Kidney (tissue), 14 donors: ENCODE measurements around the gene MEIS2. TPM values are rescaled to one million over a fixed set of nuclear protein-coding genes. Genes with fewer than 3 reads are reported as not detected.

Source experiments
- DNase-seq, 5 donors: peaks; one replicate each; pipeline ENCODE4 v3.0.0-alpha.2; 2013 to 2020
- FAIRE-seq: peaks from 2 replicates; lab custom pipeline; 2012; peaks lifted over from hg19 to GRCh38; lab: Jason Lieb, UNC
- H3K27ac ChIP-seq, 2 donors: one replicate each; pipeline ENCODE4 v1.7.0; 2013; ENCODE audit warnings: low read depth in 2 of 2, low read length in 2 of 2, inconsistent platforms in 1 of 2
- H3K27me3 ChIP-seq: one replicate; pipeline ENCODE4 v1.7.1; 2013; ENCODE audit warnings: low read length, inconsistent platforms; ENCODE audit not compliant: control insufficient read depth, insufficient read depth
- H3K36me3 ChIP-seq, 3 donors: one replicate each; pipeline versions ENCODE4 v1.7.0 to v1.7.1; 2013; ENCODE audit warnings: low read length in 3 of 3, control low read depth in 1 of 3, inconsistent platforms in 1 of 3; ENCODE audit not compliant: insufficient read depth in 3 of 3, control insufficient read depth in 2 of 3
- H3K4me1 ChIP-seq, 3 donors: one replicate each; pipeline versions ENCODE4 v1.7.0 to v1.7.1; 2013; ENCODE audit warnings: low read length in 3 of 3, inconsistent platforms in 1 of 3, low read depth in 1 of 3; ENCODE audit not compliant: control insufficient read depth in 2 of 3, insufficient read depth in 2 of 3
- H3K4me3 ChIP-seq, 3 donors: one replicate each; pipeline versions ENCODE4 v1.7.0 to v1.8.1; 2013; ENCODE audit warnings: low read length in 3 of 3, control low read depth in 1 of 3, inconsistent platforms in 1 of 3
- H3K9ac ChIP-seq, 3 donors: one replicate each; pipeline versions ENCODE4 v1.7.0 to v1.7.1; 2013; ENCODE audit warnings: low read length in 3 of 3, control low read depth in 1 of 3, inconsistent platforms in 1 of 3
- H3K9me3 ChIP-seq, 3 donors: one replicate each; pipeline versions ENCODE4 v1.7.0 to v1.7.1; 2013; ENCODE audit warnings: low read length in 3 of 3, control low read depth in 1 of 3, inconsistent platforms in 1 of 3; ENCODE audit not compliant: control insufficient read depth in 2 of 3, insufficient read depth in 1 of 3
- CTCF ChIP-seq: IDR thresholded peaks from 3 replicates; pipeline ENCODE4 v1.5.1; 2012; ENCODE audit warnings: mild to moderate bottlenecking, moderate library complexity, borderline replicate concordance; ENCODE audit not compliant: insufficient read depth; ENCODE audit errors: extremely low read depth
- intact Hi-C: fragments of 100-400 bp; cut with DNase I; formaldehyde crosslinking; loops from one replicate; pipeline ENCODE4 v1.11.1; 2022
- polyA plus RNA-seq: library from polyadenylated mRNA; stranded (reverse); fragments of 350-450 nt; fragmentation: Illumina TruSeq; extraction: RNeasy Lipid Tissue Mini Kit (QIAGEN cat#74804); gene quantifications from one replicate; pipeline ENCODE4 v1.2.3, GENCODE V29; 2014; ENCODE audit warnings: low read depth, low replicate concordance; ENCODE audit not compliant: insufficient read depth
- total RNA-seq: library from RNA; stranded (reverse); fragmentation: NEBNext Ultra II Directional; extraction: Animal tissue kit (Norgen Biotek cat#: 25700); gene quantifications from one replicate; pipeline ENCODE4 v1.2.1, GENCODE V29; 2021
- donor health status: control.
- donor health status: control.
- donor health status: control.
- donor health status: control.
- donor health status: control.
- donor health status: DM: yes; HTN: yes; CAD: no.
- donor health status: Normal renal cell carcinoma (clear cell type).

MEIS2 gene
- total and polyA plus RNA-seq, 2 donors from 2014 or later, result 14.7 to 50.9 TPM

DNA sequence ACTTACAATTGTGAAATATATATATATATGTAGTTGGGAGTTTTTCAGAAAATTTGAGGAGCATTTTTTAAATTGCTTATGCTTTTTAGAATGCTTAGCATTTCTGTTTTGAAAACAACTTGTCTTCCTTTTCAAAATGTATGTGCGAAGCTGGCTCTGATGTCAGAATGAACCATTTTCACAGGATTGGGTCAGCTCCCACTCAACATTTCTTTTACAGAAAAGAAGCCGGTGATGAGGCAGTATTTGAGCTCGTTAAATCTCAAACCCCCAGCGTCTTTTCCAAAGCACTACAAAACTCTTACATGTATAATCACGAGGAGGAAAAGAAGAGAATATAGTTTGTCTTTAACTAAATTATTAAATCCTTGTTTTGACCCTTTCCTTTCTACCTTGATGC, 225.4 kb downstream of the MEIS2 start:
- no peak for DNase-seq
- Histone ChIP-seq H3K27me3 (peaks cover 2% of the 10 kb centered on the region), H3K4me1 (no peaks in the 10 kb centered on the region), H3K4me3 (no peak overlapping the region), H3K36me3 (no peaks in the 10 kb centered on the region), H3K9me3 (no peaks in the 10 kb centered on the region), H3K27ac (no peak overlapping the region), H3K9ac (no peak overlapping the region)
- no peak for FAIRE-seq
- intact Hi-C loops, result no loop called here
- no peak for TF ChIP-seq CTCF

GRCh38 chr15:36867436-36867835, 232.9 kb downstream of the MEIS2 start:
- Histone ChIP-seq H3K27ac (no peak overlapping the region), H3K9me3 (no peaks in the 10 kb centered on the region), H3K27me3 (no peaks in the 10 kb centered on the region), H3K9ac (no peak overlapping the region), H3K4me3 (no peak overlapping the region), H3K4me1 (no peaks in the 10 kb centered on the region), H3K36me3 (no peaks in the 10 kb centered on the region)
- intact Hi-C loops, result no loop called here
- no peak for TF ChIP-seq CTCF
- DNase-seq, result no peak
- FAIRE-seq, result no peak

- no peak for TF ChIP-seq CTCF
- Histone ChIP-seq H3K4me3 (no peak overlapping the region), H3K36me3 (no peaks in the 10 kb centered on the region), H3K4me1 (no peaks in the 10 kb centered on the region), H3K9me3 (no peaks in the 10 kb centered on the region), H3K9ac (no peak overlapping the region), H3K27ac (no peak overlapping the region), H3K27me3 (no peaks in the 10 kb centered on the region)
- intact Hi-C loops, result no loop called here
- no peak for FAIRE-seq
- DNase-seq, result no peak
Measured at GRCh38 chr15:36866896-36867295, 233.5 kb downstream of the MEIS2 start.

DNA sequence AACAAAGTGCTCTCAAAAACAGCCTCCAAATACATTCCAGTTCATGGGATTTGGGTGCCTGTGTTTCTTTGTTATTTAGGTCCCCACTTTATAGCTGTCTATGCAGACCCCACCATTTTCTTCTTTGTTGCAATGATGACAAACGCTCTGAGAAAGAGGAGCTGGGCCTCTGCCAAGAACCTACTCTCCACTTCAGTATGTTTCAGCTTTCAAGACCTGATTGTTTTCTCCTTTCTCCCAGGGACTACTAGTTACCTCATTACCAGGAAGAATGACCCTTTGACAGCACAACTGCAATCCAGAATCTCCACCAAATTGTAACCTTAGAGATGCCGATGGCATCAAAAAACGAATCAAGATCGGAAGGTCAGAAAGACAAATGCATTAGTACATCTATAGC, 236.8 kb downstream of the MEIS2 start:
- DNase-seq (no peak), FAIRE-seq (no peak)
- TF ChIP-seq CTCF, result no peak
- H3K9me3 ChIP-seq, result no peaks in the 10 kb centered on the region
- intact Hi-C loops, result no loop called here
- H3K4me1 ChIP-seq, result no peaks in the 10 kb centered on the region
- no peak overlapping the region for H3K27ac ChIP-seq
- no peak overlapping the region for H3K9ac ChIP-seq
- no peaks in the 10 kb centered on the region for H3K36me3 ChIP-seq
- no peaks in the 10 kb centered on the region for H3K27me3 ChIP-seq
- no peak overlapping the region for H3K4me3 ChIP-seq
